ENCODE measurements around the gene LGI1. TPM values are rescaled to one million over a fixed set of nuclear protein-coding genes. Genes with fewer than 3 reads are reported as not detected.

The LGI1 gene
- total and polyA plus RNA-seq, 9 of the 15 experiments (the other 6 are each of a cell fraction or from before 2014, with no cell fraction given), result not detected

- H3K9me3 ChIP-seq (replicated peaks; ENCODE audit: control insufficient read depth, insufficient read depth, low read depth, low read length), result no peaks in the 10 kb centered on the region
- FAIRE-seq (no peak), ATAC-seq (no peak), DNase-seq (ENCODE audit: extremely low read depth in 1 of 4, low spot score in 3 of 4) (no peak)
- H3K4me2 ChIP-seq (ENCODE audit: insufficient read depth, low read length), result no peak overlapping the region
- POLR2A ChIA-PET, result no interaction called here
- H3K4me3 ChIP-seq, result no peak overlapping the region
- H3K9me1 ChIP-seq (ENCODE audit: control insufficient read depth, insufficient read depth, low read length), result no peaks in the 10 kb centered on the region
- no peak overlapping the region for H3K27ac ChIP-seq (ENCODE audit: extremely low read depth, low read depth, low read length)
- H3K9ac ChIP-seq (ENCODE audit: insufficient read depth in 1 of 2, low read depth in 2 of 2, low read length in 2 of 2), result no peak overlapping the region
- H2AFZ ChIP-seq (ENCODE audit: low read depth, low read length), result no peak overlapping the region
- H3K4me1 ChIP-seq (replicated peaks in 1 of 2; ENCODE audit: control insufficient read depth in 2 of 2, insufficient read depth in 2 of 2, low read length in 2 of 2), result no peaks in the 10 kb centered on the region
- BruUV-seq (replicated peaks), result no TSS peak
- H4K20me1 ChIP-seq (replicated peaks; ENCODE audit: control insufficient read depth, insufficient read depth, low read length), result no peaks in the 10 kb centered on the region
- no peaks in the 10 kb centered on the region for H3K79me2 ChIP-seq (ENCODE audit: control insufficient read depth, insufficient read depth, low read length)
- H3K36me3 ChIP-seq (ENCODE audit: control insufficient read depth, insufficient read depth, low read length), result no peaks in the 10 kb centered on the region
- intact Hi-C loops (cut with micrococcal nuclease) (no loop called here), in situ Hi-C loops (cut with MboI) (no loop called here)
- H3K27me3 ChIP-seq (ENCODE audit: control insufficient read depth in 2 of 2, insufficient read depth in 2 of 2, low read length in 2 of 2), result no peaks in the 10 kb centered on the region; a peak in 2 of 5 replicates
- CTCF ChIA-PET (ENCODE audit: low intra/inter-chr PET ratio), result no interaction called here
- no peak for TF ChIP-seq ATF1 (CRISPR knock-in tag; IDR thresholded peaks at IDR 0.05)
- TF ChIP-seq ATF1 (tag; IDR thresholded peaks at IDR 0.05), result no peak
- TF ChIP-seq HLTF (IDR thresholded peaks at IDR 0.05), result no peak
- TF ChIP-seq SIN3A (IDR thresholded peaks at IDR 0.05; ENCODE audit: borderline replicate concordance in 2 of 2, control insufficient read depth in 1 of 2, low read depth in 2 of 2, low read length in 2 of 2), result no peak
- TF ChIP-seq MYBL2 (IDR thresholded peaks at IDR 0.05; ENCODE audit: low read depth), result no peak
- no peak for TF ChIP-seq MYBL2 (CRISPR knock-in tag; IDR thresholded peaks at IDR 0.05; ENCODE audit: borderline replicate concordance)
Observed at GRCh38 chr10:93768892-93769291, 11.2 kb downstream of the LGI1 start.

- 19% methylated on average over 7 of the region's 7 CpGs for WGBS (ENCODE audit: insufficient coverage, low coverage, missing lambda C conversion rate)
- no TSS peak for BruUV-seq (replicated peaks)
- H3K4me2 ChIP-seq (ENCODE audit: insufficient read depth, low read length), result no peak overlapping the region
- peak; percentile 82 for TF ChIP-seq ATF3 (IDR thresholded peaks at IDR 0.05)
- TF ChIP-seq ATF3 (CRISPR knock-in tag; conservative IDR thresholded peaks at IDR 0.05), result no peak
- TF ChIP-seq NR2C2 (CRISPR knock-in tag; IDR thresholded peaks at IDR 0.05), result no peak
- TF ChIP-seq NR2C2 (tag; IDR thresholded peaks at IDR 0.05), result no peak
- TF ChIP-seq CEBPB (tag; IDR thresholded peaks at IDR 0.05), result peak; percentile 65
- no peak for TF ChIP-seq NFE2 (IDR thresholded peaks at IDR 0.05; ENCODE audit: low read depth)
- TF ChIP-seq ATF4 (CRISPR knock-in tag; IDR thresholded peaks at IDR 0.05), result peak; percentile 66
- TF ChIP-seq PHF8 (IDR thresholded peaks at IDR 0.05; ENCODE audit: borderline replicate concordance, low read length), result no peak
- no peak for TF ChIP-seq ZNF644 (tag; IDR thresholded peaks at IDR 0.05; ENCODE audit: low read depth)
- no peak for TF ChIP-seq RFX7 (CRISPR knock-in tag; IDR thresholded peaks at IDR 0.05)
- no peak for TF ChIP-seq CEBPG (CRISPR knock-in tag; IDR thresholded peaks at IDR 0.05)
- TF ChIP-seq CEBPG (tag; conservative IDR thresholded peaks at IDR 0.05 in 1 of 2, IDR thresholded peaks at IDR 0.05 in 1 of 2), result peak; percentile 74 to 75
- peak; percentile 13; the same call in 1 of the 2 replicates for TF ChIP-seq ZSCAN32 (CRISPR knock-in tag; IDR thresholded peaks at IDR 0.05)
Observed at GRCh38 chr10:93771354-93771753, 13.6 kb downstream of the LGI1 start.

More at GRCh38 chr10:93771354-93771753, 13.6 kb downstream of the LGI1 start:
- Histone ChIP-seq H3K4me1 (replicated peaks in 1 of 2; ENCODE audit: control insufficient read depth in 2 of 2, insufficient read depth in 2 of 2, low read length in 2 of 2) (no peaks in the 10 kb centered on the region), H3K9ac (ENCODE audit: insufficient read depth in 1 of 2, low read depth in 2 of 2, low read length in 2 of 2) (no peak overlapping the region), H3K79me2 (ENCODE audit: control insufficient read depth, insufficient read depth, low read length) (no peaks in the 10 kb centered on the region), H3K9me1 (ENCODE audit: control insufficient read depth, insufficient read depth, low read length) (no peaks in the 10 kb centered on the region), H2AFZ (ENCODE audit: low read depth, low read length) (no peak overlapping the region), H3K4me3 (no peak overlapping the region), H4K20me1 (replicated peaks; ENCODE audit: control insufficient read depth, insufficient read depth, low read length) (no peaks in the 10 kb centered on the region), H3K27me3 (ENCODE audit: control insufficient read depth in 2 of 2, insufficient read depth in 2 of 2, low read length in 2 of 2) (no peaks in the 10 kb centered on the region; a peak in 2 of 5 replicates), H3K27ac (ENCODE audit: extremely low read depth, low read depth, low read length) (no peak overlapping the region), H3K9me3 (replicated peaks; ENCODE audit: control insufficient read depth, insufficient read depth, low read depth, low read length) (no peaks in the 10 kb centered on the region), H3K36me3 (ENCODE audit: control insufficient read depth, insufficient read depth, low read length) (no peaks in the 10 kb centered on the region)
- no peak for DNase-seq (ENCODE audit: extremely low read depth in 1 of 4, low spot score in 3 of 4)
- CTCF ChIA-PET (ENCODE audit: low intra/inter-chr PET ratio), result no interaction called here
- no peak for ATAC-seq
- POLR2A ChIA-PET, result no interaction called here
- no peak for FAIRE-seq
- in situ Hi-C loops (cut with MboI) (no loop called here), intact Hi-C loops (cut with micrococcal nuclease) (no loop called here)

Measured in K562 (cell line).